ENCODE data around the gene KLHDC1. TPM values are rescaled to one million over a fixed set of nuclear protein-coding genes. Genes with fewer than 3 reads are reported as not detected.
A peak's percentile ranks its signal among the peaks of the same experiment; 100 is the strongest.
"Not testable (repeated sequence)": the region's sequence is repeated elsewhere in the genome, so short reads cannot be mapped to it uniquely, and the experiment has no call there.

Gene KLHDC1, protein sequence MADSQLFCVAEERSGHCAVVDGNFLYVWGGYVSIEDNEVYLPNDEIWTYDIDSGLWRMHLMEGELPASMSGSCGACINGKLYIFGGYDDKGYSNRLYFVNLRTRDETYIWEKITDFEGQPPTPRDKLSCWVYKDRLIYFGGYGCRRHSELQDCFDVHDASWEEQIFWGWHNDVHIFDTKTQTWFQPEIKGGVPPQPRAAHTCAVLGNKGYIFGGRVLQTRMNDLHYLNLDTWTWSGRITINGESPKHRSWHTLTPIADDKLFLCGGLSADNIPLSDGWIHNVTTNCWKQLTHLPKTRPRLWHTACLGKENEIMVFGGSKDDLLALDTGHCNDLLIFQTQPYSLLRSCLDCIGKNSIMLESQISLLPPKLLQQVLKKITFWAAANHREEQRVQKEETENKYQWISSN
- 1 to 10 TPM in 3 of 4 donors, under 1 TPM in 1; 0.97 to 6.5 (median 3.2) TPM for total RNA-seq

DNA sequence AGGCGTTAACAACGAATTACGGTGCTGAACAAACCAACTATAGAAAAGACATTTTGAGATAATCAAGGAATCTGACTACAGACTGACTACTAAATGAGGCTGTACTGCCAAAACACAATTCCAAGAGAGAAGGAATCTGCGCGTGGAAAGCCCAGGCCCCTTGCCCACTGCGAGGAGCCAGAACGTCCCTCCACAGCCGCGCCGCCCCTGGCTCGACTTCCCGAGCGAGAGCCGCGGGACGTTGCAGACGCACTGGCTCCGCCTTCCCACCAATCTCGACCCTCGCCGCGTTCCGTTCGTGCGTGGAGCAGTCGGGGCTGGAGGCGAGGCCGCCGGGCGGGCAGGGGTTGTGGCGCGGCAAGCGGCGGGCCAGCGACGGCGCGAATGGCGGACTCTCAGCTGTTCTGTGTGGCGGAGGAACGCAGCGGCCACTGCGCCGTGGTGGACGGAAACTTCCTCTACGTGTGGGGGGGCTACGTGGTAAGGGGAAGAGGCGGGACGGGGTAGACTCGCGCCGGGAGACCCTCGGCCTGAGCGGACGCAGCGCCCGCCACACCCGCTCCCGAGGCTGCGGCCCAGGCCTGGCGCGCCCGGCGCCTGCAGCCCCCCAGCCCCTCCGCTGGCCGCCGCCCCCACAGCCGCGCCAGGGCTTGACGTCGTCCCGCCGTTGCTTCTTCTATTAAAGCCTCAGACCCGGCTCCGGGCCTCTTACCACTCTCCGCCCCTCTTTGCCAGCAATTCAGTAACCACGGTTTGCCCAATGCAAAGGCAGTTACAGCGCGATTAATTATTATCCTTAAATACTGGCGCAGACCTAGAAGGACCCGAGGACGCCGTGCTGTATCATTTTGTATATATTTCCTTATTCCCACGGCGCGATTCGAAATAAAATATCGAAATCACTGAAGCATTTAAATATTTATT lies at the start of gene KLHDC1:
TSS of gene KLHDC1 (plus strand) at position 310 of the 924 bp plus-strand sequence. CDS start at position 385, 75 bp downstream.
- intact Hi-C loops (cut with DNase I): no loop called here
- 0 to 1% methylated on average over 18 to 51 of the region's 88 CpGs for WGBS, 2 donors
- Histone ChIP-seq H3K4me1 (peaks cover 8 to 58% (median 17%) of the 10 kb centered on the region in 3 donors), H3K27me3 (no peaks in the 10 kb centered on the region), H3K9me3 (no peaks in the 10 kb centered on the region), H3K27ac (peak within 1 kb of the TSS; percentile 88 to 98 (median 92)), H3K4me3 (peak within 1 kb of the TSS; percentile 65 to 85 (median 78)), H3K36me3 (no peaks in the 10 kb centered on the region)
- TF ChIP-seq POLR2A (IDR thresholded peaks at IDR 0.05): peak in 3 of 4 donors; percentile 13 to 95 (median 91)
- TF ChIP-seq, protein P1, sequence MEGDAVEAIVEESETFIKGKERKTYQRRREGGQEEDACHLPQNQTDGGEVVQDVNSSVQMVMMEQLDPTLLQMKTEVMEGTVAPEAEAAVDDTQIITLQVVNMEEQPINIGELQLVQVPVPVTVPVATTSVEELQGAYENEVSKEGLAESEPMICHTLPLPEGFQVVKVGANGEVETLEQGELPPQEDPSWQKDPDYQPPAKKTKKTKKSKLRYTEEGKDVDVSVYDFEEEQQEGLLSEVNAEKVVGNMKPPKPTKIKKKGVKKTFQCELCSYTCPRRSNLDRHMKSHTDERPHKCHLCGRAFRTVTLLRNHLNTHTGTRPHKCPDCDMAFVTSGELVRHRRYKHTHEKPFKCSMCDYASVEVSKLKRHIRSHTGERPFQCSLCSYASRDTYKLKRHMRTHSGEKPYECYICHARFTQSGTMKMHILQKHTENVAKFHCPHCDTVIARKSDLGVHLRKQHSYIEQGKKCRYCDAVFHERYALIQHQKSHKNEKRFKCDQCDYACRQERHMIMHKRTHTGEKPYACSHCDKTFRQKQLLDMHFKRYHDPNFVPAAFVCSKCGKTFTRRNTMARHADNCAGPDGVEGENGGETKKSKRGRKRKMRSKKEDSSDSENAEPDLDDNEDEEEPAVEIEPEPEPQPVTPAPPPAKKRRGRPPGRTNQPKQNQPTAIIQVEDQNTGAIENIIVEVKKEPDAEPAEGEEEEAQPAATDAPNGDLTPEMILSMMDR (IDR thresholded peaks at IDR 0.05): peak in 1 of 6 experiments; percentile 6
- peak; percentile 23 for DNase-seq

DNA sequence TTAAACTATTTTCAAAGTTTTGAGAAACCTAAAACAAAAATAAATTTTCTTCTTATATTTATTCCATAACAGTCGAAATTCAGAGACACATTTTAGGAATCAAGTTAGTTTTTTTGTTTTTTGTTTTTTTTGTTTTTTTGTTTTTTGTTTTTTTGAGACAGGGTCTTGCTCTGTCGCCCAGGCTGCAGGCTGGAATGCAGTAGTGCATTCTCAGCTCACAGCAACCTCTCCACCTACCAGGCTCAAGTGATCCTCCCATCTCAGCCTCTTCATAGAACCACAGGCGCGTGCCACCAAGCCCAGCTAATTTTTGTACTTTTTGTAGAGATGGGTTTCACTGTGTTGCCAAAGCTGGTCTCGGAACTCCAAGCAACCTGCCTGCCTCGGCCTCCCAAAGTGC lies 39.4 kb upstream of the KLHDC1 start:
- TF ChIP-seq, protein P1 (IDR thresholded peaks at IDR 0.05): no peak
- no peak for DNase-seq
- no peaks in the 10 kb centered on the region for H3K27me3 ChIP-seq
- intact Hi-C loops (cut with DNase I): no loop called here
- no peak overlapping the region for H3K4me3 ChIP-seq
- no peak overlapping the region for H3K27ac ChIP-seq
- H3K4me1 ChIP-seq: peaks cover 0 to 16% (median 3%) of the 10 kb centered on the region in 3 donors
- H3K9me3 ChIP-seq: no peaks in the 10 kb centered on the region
- WGBS, 2 donors: 93 to 97% methylated on average over 6 of the region's 6 CpGs
- no peaks in the 10 kb centered on the region for H3K36me3 ChIP-seq

DNA sequence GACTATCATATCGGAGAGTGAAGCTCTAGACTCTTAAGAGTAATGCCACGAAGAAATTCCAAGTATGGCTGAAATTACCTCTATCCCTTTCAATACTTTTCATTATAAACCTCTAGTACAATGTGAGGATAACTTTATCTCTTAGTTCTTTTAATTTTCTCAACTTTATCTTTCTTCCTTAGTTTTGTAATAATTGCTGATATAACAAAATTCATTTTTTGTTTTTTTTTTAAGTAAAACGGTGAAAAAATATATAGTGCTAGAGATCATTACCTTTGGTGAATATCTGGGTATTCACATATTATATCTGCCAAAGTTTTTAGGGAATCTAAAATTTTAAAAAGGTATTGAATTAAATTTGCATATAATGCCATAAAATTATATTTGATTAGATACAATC lies 38.4 kb upstream of the KLHDC1 start:
- H3K27ac ChIP-seq: no peak overlapping the region
- peaks cover 0 to 25% (median 3%) of the 10 kb centered on the region in 3 donors for H3K4me1 ChIP-seq
- intact Hi-C loops (cut with DNase I): no loop called here
- TF ChIP-seq, protein P1 (IDR thresholded peaks at IDR 0.05): no peak
- TF ChIP-seq POLR2A (IDR thresholded peaks at IDR 0.05): no peak
- WGBS, 2 donors: 92 to 93% methylated on average over 3 of the region's 3 CpGs
- no peak overlapping the region for H3K4me3 ChIP-seq
- H3K36me3 ChIP-seq: no peaks in the 10 kb centered on the region
- no peak for DNase-seq
- no peaks in the 10 kb centered on the region for H3K27me3 ChIP-seq
- H3K9me3 ChIP-seq: no peaks in the 10 kb centered on the region

DNA sequence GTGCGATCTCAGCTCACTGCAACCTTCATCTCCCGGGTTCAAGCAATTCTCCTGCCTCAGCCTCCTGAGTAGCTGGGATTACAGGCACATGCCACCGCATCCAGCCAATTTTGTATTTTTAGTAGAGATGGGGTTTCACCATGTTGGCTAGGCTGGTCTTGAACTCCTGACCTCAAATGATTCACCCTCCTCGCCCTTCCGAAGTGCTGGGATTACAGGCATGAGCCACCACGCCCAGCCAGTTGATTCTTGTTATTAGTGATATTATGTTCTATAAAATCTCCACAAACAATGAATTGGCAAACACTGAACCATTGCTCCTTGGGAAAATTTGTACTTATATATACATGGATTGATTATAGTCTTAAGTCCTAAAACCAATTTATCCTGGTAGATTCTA lies 35.4 kb upstream of the KLHDC1 start:
- intact Hi-C loops (cut with DNase I); H3K27me3 ChIP-seq; H3K9me3 ChIP-seq; H3K4me3 ChIP-seq; DNase-seq; H3K36me3 ChIP-seq: not testable (repeated sequence)
- H3K4me1 ChIP-seq: peaks cover 0 to 35% (median 3%) of the 10 kb centered on the region in 3 donors
- peak overlapping the region in 1 of 4 donors; percentile 62 for H3K27ac ChIP-seq
- 49 to 78% methylated on average over 6 of the region's 6 CpGs for WGBS, 2 donors

DNA sequence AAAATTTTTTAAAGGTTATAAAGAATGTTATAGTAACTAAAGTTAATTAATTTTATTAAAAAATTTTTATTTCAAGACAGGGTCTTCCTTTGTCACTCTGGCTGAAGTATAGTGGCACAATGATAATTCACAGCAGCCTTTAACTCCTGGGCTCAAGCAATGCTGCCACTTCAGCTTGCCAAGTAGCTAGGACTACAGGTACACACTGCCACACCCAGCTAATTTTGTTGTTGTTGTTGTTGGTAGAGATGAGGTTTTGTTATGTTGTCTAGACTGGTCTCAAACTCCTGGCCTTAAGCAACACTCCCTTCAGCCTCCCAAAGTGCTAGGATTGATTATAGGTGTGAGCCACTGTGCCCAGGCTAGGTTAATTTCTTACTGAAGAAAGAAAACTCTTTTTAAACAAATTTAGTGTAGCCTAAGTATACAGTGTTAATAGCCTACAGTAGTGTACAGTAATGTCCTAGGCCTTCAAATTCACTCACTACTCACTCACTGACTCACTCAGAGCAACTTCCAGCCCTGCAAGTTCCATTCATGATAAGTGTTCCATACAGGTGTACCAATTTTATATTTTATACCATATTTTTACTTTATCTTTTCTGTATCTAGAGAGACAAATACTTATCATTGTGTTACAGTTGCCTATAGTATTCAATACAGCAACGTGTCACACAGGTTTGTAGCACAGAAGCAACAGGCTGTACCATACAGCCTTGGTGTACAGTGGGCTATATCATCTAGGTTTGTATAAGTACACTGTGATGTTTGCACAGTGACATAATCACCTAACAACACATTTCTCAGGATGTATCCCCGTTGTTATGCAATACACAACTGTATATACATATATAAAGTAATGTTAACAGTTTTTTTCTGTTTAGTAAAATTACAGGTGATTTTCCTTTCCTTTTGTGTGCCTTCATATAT lies 33.1 kb upstream of the KLHDC1 start:
- peak overlapping the region in 3 of 4 donors; percentile 25 to 62 (median 40) for H3K27ac ChIP-seq
- no peaks in the 10 kb centered on the region for H3K36me3 ChIP-seq
- H3K27me3 ChIP-seq: no peaks in the 10 kb centered on the region
- no peak overlapping the region for H3K4me3 ChIP-seq
- intact Hi-C loops (cut with DNase I): no loop called here
- DNase-seq: no peak
- TF ChIP-seq, protein P1 (IDR thresholded peaks at IDR 0.05): no peak
- TF ChIP-seq POLR2A (IDR thresholded peaks at IDR 0.05): no peak
- H3K4me1 ChIP-seq: peaks cover 0 to 35% (median 3%) of the 10 kb centered on the region in 3 donors
- no peaks in the 10 kb centered on the region for H3K9me3 ChIP-seq
- 61 to 86% methylated on average over 2 of the region's 2 CpGs for WGBS, 2 donors
